Stimulated activated naive CD4-positive, alpha-beta T cell (primary cell): Measurements from ENCODE around the gene GUCY2D.
A peak's percentile ranks its signal among the peaks of the same experiment; 100 is the strongest.
"Not testable (repeated sequence)": the region's sequence is repeated elsewhere in the genome, so short reads cannot be mapped to it uniquely, and the experiment has no call there.

Experiments used
- DNase-seq, 6 experiments: peaks; one replicate each; lab custom pipeline; 2025; lab: John Stamatoyannopoulos, UW

GUCY2D gene

DNA sequence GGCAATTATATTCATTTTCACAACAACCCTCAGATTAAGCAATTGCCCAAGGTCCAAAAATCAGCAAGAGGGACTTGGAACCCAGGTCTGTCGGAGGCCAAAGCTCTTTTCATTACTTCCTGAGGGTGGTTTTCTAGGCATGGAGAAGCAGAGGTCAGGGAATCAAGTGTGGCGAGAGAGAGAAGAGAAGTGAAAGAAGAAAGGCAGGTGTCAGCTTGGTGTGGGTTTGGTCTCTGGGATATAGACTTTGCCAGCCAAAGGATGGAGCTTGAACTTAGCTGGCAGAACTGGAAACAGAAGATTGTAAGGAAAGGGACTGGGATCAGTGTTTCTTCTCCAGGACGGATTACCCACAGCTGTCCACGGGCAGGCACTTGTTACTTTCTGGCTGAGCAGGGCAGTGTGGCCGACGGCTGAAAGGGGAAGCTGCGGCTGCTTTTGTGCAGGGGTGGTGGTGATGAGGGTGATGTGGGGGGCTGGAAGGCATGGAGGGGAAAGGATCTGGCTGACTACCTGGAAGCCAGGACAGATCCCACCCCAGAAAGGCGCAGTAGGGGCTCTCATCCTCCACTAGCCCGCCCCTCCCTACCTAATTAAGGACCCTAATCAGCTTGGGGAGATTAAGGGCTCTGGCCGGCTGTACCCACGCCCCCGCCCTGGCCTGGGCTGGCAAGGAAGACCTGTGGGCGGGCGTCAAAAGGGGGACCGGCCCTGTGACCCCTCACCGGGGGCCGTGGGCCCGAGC lies at the start of gene GUCY2D:
Gene GUCY2D (plus strand): TSS at position 640 of the 745 bp plus-strand sequence. CDS start 433 bp downstream, outside the sequence.
- DNase-seq: peak in 1 of 6 experiments; percentile 6

DNA sequence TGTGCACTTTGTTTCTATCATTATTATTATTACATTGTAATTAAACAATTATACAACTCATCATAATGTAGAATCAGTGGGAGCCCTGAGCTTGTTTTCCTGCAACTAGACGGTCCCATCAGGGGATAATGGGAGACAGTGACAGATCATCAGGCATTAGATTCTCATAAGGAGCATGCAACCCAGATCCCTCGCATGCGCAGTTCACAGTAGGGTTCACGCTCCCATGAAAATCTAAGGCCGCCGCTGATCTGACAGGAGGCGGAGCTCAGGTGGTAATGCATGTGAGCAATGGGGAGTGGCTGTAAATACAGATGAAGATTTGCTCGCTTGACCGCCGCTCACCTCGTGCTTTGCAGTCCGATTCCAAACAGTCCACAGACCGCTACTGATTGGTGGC lies 49.1 kb upstream of the GUCY2D start:
- not testable (repeated sequence) for DNase-seq

DNA sequence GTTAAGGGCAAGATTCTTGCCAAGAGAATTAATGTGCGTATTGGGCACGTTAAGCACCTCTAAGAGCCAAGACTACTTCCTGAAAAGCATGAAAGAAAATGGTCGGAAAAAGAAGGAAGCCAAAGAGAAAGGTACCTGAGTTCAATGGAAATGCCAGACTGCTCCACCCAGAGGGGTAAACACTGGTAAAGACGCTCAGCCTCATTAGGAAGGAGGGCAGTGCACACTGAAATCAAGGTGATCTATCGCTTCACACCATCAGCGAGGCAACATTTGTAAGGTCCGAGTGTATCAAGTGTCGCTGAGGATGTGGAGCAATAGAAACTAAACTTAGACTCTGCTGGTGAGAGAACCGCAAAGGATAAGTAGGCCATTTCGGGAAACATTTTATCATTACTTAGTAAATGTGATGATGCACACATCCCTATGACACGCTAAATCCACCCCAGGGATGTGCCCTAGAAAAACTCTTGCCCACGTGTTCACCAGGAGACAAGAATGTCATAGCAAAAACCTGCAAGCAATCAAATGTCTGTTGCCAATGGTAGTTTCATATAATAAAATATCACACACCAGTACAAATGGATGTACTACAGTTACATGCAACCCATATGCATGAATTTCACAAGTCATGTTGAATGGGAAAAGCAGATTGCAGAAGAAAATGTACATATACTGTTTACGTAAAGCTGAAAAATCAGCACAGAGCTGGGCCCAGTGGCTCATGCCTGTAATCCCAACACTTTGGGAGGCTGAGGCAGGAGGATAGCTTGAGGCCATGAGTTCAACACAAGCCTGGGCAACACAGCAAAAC lies 46.8 kb upstream of the GUCY2D start:
- no peak for DNase-seq

DNA sequence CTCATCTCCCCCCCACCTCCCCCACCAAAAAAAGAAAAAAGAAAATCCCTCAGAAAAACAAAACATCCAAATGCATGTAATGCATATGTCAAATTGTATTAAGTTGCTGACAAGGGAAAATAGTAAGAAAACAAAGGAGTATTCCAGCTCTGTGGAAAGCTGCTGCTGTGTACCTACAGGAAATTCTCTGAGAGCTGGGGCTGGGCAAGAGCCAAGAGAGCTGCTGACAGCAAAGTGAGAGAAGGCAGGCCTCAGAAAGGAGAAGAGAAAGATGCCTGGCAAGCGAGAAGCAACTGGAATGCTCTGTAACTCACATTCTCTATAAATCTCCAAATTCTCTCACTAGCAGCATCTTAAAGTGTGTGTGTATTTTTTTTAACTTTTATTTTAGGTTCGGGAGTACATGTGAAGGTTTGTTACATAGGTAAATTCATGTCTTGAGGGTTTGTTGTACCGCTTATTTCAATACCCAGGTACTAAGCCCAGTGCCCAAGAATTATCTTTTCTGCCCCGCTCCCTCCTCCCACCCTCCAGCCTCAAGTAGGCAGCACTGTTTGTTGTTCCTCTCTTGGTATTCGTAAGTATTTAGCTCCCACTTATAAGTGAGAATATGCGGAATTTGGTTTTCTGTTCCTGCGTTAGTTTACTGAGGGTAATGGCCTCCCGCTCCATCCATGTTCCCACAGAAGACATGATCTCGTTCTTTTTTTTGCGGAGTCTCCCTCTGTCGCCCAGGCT lies 46.0 kb upstream of the GUCY2D start:
- no peak for DNase-seq

DNA sequence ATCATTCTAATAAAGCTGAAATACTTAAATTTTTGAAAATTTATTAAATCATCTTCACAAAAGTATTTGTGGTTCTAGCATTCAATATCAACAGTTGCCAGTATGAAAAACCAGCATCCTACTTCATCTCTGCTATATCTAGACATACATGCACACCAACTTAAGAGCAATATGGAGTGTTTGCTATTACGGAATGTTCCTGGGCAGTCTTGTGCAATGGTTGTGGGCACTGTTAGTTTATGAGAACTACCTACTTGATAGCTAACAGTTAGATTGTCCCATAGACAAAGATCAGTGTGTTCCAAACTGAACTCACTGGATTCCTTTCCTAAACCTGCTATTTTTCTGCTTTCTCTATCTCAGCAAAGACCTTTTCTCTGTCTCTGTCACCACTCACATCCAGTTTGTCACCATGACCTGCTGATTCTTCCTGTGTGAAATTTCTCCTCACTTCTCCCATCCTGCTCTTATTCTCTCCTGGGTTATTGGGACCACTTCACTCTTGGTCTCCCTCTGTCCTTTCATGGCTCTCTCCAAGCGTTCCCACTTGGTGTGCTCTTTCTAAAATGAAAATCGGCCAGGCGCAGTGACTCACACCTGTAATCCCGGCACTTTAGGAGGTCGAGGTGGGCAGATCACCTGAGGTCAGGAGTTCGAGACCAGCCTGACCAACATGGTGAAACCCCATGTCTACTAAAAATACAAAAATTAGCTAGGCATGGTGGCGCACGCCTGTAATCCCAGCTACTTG lies 42.7 kb upstream of the GUCY2D start:
- no peak for DNase-seq

DNA sequence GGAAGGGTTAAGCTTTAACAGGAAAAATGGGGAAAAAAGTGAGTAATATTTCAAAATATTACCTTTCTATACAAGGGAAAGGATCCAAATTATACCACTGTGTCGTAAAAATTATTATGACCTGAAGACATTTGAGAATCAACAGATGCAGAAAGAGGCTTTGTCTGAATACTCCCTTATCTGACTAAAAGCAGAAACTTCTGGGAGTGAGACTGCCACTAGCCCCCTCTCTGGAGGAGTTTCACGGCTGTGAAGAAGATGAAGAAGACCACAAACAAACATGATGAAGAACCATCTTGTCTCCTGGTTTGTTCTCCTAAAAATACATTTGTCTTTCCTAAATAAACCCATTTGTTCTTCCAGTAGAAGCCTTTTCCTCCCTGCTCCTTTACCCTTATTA lies 41.0 kb upstream of the GUCY2D start:
- no peak for DNase-seq

DNA sequence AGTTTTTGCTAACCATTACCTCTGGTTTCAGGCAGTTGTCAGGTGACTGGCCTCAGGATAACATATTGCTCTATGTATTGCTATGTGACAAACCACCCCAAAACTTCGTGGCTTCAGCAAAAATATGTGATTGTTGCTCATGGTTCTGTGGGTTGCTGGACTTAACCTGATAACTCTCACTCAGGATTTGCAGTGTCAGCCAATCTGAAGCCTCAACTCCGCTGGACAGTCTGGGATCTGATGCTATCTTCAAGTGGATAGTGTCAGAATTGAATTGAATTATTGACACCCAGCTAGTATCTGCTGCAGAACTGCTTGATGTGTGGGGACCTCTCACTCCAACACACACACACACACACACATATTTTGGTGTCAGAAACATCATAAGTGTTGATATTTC lies 34.7 kb upstream of the GUCY2D start:
- DNase-seq: no peak

DNA sequence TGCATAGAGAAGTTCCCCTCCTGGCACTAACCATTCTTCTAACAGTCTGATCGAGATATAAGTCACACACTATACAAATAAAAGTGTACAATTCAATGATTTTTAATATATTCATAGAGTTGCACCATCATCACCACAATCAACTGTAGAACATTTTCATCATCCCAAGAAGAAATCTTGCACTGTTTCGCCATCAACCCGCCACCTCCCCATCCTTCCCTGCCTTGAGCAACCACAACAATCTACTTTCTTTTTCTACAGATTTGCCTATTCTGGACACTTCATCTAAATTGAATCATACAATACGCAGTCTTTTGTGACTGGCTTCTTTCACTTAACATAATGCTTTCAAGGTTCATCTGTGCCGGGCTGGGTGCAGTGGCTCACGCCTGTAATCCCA lies 33.0 kb upstream of the GUCY2D start:
- no peak for DNase-seq

DNA sequence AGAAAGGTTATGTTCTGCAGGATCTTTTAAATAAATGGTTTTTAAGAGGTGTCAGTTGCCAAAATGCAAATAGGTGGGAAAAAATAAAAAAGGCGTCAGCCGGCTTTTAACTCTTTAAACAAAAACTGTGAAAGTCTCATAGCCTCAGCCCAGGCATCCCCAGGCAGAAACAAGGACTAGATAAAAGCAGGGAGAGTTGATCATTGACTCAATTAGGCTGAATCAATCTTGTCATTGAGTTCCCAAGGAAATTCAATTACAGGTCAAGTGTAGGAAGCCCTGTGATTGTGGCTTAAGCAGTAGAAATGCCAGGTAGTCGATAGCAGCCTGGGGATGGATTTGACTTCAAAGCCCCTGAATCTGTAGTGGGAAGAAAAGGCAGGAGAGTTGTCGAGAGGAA lies 30.8 kb upstream of the GUCY2D start:
- DNase-seq: no peak

DNA sequence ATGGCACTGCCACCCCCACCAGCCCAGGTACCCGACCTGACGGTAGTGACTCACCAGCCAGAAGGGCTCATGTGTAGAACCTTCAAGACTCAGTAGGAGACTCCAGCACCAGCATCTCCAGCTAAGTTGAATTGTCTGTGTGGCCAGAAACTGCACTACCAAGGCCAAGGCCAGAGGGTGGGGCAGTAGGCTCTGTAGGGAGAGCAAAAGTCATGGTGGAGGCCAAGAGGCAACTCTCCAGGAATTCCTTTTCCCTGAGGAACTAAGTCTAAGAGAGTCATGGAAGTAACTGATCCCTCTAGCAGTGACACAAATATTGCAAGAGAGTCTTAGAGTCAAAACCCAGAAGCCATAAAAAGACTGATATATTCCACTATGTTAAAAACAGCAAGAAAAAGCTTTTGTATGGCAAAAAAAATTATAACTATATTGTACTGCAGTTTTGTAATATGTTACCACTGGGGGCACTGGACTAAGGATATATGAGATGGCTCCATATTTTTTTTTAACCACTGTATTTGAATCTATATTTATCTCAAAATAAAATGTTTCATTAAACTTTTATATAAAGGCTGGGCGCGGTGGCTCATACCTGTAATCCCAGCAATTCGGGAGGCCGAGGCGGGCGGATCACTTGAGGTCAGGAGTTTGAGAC lies 30.2 kb upstream of the GUCY2D start:
- no peak for DNase-seq

DNA sequence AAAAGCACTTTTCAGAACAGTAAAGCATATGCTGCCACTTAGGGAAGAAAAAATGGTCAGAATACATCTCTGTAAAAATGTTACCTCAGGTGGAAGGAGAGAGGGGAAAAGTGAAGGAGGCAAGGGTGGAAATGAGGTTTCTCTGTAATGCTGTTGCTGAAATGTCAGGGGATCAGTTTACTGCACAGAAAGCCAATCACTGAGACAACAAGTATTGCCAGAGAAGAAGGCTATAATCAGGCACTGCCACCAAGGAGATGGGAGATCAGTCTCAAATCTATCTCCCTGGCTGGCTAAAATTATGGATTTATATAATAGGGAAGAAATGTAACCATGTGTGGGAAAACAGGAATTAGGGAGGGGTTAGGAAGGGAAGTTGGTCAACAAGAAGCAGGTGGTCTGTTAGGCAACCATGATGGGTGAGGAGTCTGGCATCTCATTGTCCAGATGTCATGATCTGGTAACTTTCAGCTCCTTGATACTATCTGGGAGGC lies 27.7 kb upstream of the GUCY2D start:
- DNase-seq: no peak

DNA sequence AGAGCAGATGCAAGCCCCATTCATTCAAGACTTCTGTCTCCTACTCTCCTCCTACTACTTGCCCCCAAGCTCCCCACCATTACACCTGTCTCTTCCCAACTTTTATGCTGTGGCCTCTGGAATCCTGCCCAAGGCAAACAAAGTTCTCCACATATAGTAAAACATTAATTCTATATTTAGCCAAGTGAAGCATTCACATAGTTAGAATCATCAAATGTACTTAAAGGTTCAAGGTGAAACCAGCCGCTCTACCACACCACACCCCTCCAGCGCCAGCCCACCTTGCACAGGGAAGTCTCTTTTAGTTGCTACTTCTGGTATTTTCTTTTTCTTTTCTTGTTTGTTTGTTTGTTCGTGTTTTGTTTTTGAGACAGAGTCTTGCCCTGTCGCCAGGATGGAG lies 25.4 kb upstream of the GUCY2D start:
- no peak for DNase-seq

DNA sequence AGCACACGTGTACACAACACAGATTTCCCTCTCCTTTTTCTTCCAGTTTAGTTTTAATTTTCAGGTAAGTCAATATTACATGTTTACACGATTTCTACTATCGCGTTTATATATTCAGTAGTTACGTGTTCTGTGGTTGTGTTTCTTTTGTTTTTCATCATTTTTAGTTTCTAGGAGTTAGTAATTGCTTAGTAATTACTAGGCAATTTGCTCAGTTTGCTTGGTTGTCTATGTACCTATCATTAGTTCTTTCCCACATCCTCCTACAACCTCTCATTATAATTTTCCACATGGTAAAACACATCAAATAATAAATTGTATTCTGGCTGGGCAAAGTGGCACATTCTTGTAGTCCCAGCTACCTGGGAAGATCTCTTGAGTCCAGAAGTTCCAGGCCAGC lies 24.6 kb upstream of the GUCY2D start:
- no peak for DNase-seq

DNA sequence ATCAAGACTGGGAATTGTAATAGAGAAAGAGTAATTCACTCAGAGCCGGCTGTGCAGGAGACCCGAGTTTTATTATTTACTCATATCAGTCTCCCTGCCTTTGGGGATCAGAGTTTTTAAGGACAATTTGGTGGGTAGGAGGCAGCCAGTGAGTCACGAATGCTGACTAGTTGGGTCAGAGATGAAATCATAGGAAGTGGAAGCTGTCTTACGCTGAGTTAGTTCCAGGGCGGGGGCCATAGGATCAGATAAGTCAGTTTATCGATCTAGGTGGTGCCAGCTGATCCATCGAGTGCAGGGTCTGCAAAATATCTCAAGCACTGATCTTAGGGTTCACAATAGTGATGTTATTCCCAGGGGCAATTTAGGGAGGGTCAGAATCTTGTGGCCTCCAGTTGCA lies 20.2 kb upstream of the GUCY2D start:
- DNase-seq: no peak

DNA sequence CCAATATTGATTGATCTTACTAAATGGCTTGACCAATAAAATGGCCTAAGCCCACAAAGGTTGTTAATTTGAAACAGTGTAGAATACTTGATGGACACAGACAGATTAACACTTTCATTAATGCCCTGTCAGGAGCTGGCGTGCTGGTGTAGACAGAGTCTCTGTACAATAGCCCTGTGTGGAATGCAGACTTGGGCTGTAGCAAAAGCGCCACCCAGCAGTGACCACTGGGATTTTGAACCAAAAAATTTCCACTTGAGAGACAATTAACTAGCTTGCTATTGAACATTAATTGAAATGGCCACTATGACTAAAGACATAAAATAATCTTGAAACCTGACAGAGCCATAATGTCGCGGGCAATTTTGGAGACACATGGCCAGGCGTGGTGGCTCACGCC lies 19.7 kb upstream of the GUCY2D start:
- DNase-seq: no peak

DNA sequence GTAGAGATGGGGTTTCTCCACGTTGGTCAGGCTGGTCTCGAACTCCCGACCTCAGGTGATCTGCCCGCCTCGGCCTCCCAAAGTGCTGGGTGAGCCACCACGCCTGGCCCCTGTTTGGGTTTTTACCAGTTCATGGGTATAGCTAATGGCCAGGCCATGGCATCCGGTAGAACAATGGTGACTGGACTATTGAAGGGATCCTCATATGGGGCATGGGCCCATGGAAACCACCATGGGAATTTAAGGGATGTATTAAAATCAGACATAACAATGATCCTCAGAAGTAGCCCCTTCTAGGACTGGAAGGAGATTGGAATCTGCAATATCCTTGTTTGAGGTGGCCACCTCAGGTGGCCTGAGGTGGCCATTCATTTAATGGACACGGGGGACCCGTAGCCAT lies 17.5 kb upstream of the GUCY2D start:
- no peak for DNase-seq

DNA sequence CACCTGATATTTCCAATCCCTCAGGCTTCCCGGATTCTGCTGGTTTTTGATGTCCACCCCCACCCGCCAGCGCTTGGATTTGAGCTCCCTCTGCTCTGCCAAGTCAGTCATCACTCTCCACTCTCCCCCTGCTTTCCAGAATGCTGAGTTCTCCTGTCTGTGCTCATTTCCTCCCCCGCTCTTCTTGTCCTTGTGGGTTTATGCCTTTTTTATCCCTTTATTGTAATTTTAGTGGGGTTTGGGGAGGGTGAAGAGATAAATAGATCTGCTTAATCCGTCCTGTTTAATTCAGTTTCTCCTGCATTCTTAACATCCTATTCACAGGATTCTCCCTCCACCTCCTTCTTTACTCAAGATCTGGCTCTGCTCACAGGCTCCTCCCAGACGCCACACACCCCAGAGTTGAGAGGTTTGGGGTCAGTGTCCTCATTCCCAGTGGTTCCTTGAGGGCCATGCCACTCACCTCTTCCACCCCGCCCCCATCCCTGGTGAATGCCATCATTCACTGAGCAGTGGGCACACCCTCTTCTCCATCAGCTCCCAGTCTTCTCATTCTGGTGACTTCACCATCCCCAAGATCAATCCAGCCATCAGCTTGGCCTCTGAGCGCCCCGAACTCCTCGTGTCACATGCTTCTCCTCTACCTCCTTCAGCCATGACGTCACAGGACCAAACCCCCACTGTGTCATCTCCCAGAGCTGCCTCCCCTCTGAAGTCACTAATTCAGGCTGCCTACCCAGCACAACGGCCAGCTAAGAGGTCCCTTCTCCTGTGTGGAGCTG lies 15.1 kb upstream of the GUCY2D start:
- DNase-seq: no peak

DNA sequence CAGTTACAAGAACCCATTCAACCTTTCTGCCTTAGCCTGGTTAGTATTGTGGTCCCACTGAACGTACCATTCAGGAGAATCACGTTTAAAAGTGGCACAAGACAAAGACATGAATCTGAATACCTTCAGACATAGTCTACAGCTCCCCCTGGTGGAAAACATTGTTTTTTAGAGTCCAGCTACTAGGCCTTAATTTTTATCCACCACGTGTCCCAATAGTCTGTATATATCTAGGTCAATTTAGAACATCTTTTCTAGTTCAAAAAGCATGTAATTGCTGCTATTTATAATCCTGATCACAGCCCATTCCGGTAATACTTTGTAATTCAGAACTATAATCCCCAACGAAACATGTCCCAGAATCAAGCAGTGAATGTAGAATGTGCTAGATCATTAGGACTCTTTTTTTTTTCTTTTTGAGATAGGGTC lies 13.7 kb upstream of the GUCY2D start:
- DNase-seq: peak in 5 of 6 experiments; percentile 31 to 87 (median 58)

DNA sequence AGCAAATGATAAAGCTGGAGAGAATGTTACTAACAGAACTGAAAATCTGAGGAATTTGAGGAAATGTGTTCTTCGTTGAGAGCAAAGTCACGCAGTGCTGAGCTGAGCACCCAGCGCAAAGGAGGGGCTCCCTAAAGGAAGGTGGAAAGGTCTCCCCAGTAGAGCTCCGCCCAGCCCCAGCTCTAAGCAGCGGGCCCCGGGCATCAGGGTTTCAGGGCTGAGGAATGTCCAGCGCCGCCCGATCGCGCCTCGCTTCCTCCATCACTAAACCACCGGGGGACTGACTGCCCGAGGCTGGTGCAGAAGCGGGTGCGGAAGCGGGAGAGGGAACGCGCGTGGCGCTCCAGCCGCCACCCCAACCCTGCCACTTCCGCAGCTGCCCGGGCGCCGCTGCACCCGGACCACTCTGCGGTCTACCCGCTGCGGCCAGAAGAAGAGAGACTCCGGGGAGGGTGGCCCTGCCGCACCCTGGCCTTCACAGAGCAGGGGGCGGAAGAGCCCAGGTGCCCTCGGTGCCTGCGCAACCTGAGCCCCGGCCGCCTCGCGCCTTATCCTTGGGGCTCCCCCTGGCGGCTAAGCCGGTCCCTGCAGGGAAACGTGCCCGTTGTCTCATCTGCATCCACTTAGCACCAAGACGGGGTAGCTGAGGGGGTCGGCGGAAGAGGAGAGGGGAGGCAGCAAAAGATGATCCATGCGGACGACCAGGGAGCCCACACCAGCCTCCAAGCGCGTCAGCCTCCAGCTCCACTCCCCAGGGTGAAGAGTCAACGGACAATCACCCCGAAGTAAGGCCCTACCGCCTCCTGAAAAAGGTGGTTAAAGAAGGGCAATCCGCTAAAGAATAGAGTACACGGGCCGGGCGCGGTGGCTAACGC lies 12.4 kb upstream of the GUCY2D start:
- peak; percentile 77 to 96 (median 88) for DNase-seq
